ENCODE results near the gene PPP1R7. TPM values are rescaled to one million over a fixed set of nuclear protein-coding genes. Genes with fewer than 3 reads are reported as not detected.
A peak's percentile ranks its signal among the peaks of the same experiment; 100 is the strongest.

PPP1R7 gene
- total and polyA plus RNA-seq, 8 donors, result 61.6 to 80.0 (median 71.3) TPM

DNA sequence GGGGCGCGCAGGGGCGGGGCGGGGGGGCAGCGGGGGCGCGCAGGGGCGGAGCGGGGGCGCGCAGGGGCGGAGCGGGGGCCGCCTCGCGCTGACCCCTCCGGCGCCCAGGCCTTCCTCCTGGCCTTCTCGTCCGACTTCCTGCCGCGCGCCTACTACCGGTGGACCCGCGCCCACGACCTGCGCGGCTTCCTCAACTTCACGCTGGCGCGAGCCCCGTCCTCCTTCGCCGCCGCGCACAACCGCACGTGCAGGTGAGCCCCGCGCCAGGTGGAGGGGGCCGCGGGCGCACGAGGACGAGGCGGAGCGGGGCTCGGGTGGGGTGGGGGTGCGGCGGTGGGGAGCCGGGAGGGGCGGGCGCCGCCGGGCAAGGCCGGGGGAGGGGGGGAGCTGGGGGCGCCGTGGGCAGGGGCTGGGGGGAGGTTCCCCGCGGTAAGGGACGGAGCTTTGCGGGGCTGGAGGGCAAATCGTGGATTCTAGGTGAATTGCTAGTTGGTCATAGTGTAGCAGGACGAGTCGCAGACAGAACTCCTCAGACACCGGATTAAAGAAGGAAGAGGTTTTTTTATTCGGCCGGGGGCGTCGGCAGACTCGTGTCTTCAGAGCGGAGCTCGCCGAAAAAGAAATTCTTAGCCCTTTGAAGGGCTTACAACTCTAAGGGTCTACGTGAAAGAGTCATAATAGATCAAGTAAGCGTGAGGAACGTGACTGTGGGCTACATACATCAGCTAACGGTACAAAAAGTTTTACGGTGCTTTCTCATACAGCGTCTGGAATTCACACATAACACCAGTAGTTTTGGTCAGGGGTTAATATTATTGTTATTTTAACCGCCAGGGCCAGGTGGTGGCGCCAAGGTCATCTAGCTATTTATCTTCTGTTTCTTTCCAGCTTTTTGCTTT, 68.1 kb downstream of the PPP1R7 start:
- ATAC-seq, result peak; percentile 52
- peaks cover 0 to 13% of the 10 kb centered on the region in 2 donors for H3K27me3 ChIP-seq
- DNase-seq, result peak in 3 of 4 donors; percentile 48 to 89 (median 59)
- H3K9me3 ChIP-seq, result no peaks in the 10 kb centered on the region
- intact Hi-C loops (cut with DNase I), result no loop called here
- H3K4me1 ChIP-seq, result peaks cover 7 to 19% of the 10 kb centered on the region in 2 donors
- TF ChIP-seq, protein P1, sequence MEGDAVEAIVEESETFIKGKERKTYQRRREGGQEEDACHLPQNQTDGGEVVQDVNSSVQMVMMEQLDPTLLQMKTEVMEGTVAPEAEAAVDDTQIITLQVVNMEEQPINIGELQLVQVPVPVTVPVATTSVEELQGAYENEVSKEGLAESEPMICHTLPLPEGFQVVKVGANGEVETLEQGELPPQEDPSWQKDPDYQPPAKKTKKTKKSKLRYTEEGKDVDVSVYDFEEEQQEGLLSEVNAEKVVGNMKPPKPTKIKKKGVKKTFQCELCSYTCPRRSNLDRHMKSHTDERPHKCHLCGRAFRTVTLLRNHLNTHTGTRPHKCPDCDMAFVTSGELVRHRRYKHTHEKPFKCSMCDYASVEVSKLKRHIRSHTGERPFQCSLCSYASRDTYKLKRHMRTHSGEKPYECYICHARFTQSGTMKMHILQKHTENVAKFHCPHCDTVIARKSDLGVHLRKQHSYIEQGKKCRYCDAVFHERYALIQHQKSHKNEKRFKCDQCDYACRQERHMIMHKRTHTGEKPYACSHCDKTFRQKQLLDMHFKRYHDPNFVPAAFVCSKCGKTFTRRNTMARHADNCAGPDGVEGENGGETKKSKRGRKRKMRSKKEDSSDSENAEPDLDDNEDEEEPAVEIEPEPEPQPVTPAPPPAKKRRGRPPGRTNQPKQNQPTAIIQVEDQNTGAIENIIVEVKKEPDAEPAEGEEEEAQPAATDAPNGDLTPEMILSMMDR (IDR thresholded peaks at IDR 0.05), result no peak
- no peaks in the 10 kb centered on the region for H3K36me3 ChIP-seq
- H3K4me3 ChIP-seq, result peak overlapping the region; percentile 50 to 54
- peak overlapping the region in 1 of 2 donors; percentile 18 for H3K27ac ChIP-seq

GRCh38 chr2:241219030-241219382, 68.7 kb downstream of the PPP1R7 start:
- Histone ChIP-seq H3K9me3 (no peaks in the 10 kb centered on the region), H3K27me3 (peaks cover 0 to 13% of the 10 kb centered on the region in 2 donors), H3K36me3 (no peaks in the 10 kb centered on the region), H3K4me3 (peak overlapping the region; percentile 50 to 54), H3K27ac (no peak overlapping the region), H3K4me1 (peaks cover 7 to 24% of the 10 kb centered on the region in 2 donors)
- TF ChIP-seq, protein P1 (IDR thresholded peaks at IDR 0.05), result no peak
- no peak for ATAC-seq
- no peak for DNase-seq
- intact Hi-C loops (cut with DNase I), result no loop called here

GRCh38 chr2:241219856-241220356, 69.6 kb downstream of the PPP1R7 start:
- peaks cover 7 to 29% of the 10 kb centered on the region in 2 donors for H3K4me1 ChIP-seq
- H3K9me3 ChIP-seq, result no peaks in the 10 kb centered on the region
- H3K4me3 ChIP-seq, result no peak overlapping the region
- H3K27me3 ChIP-seq, result peaks cover 0 to 13% of the 10 kb centered on the region in 2 donors
- H3K36me3 ChIP-seq, result no peaks in the 10 kb centered on the region
- H3K27ac ChIP-seq, result no peak overlapping the region
- intact Hi-C loops (cut with DNase I), result no loop called here
- TF ChIP-seq, protein P1 (IDR thresholded peaks at IDR 0.05), result no peak
- no peak for DNase-seq
- ATAC-seq, result no peak

- Histone ChIP-seq H3K27me3 (peaks cover 0 to 5% of the 10 kb centered on the region in 2 donors), H3K36me3 (peaks cover 0 to 34% of the 10 kb centered on the region in 2 donors), H3K4me3 (no peak overlapping the region), H3K9me3 (no peaks in the 10 kb centered on the region), H3K27ac (no peak overlapping the region), H3K4me1 (peaks cover 7 to 20% of the 10 kb centered on the region in 2 donors)
- TF ChIP-seq, protein P1 (IDR thresholded peaks at IDR 0.05), result no peak
- DNase-seq (peak in 1 of 4 donors; percentile 65), ATAC-seq (peak; percentile 25)
- intact Hi-C loops (cut with DNase I), result no loop called here
These were observed 73.1 kb downstream of the PPP1R7 start for GRCh38 chr2:241223211-241224017.

Measured in left lung (tissue), 10 donors.